Right forelimb (tissue), 1 donor: Measurements from ENCODE around the gene EPO.
"Not testable (repeated sequence)": the region's sequence is repeated elsewhere in the genome, so short reads cannot be mapped to it uniquely, and the experiment has no call there.

Experiments used
- DNase-seq: peaks from one replicate; pipeline ENCODE4 v3.0.0-alpha.2; 2018

EPO gene

DNA sequence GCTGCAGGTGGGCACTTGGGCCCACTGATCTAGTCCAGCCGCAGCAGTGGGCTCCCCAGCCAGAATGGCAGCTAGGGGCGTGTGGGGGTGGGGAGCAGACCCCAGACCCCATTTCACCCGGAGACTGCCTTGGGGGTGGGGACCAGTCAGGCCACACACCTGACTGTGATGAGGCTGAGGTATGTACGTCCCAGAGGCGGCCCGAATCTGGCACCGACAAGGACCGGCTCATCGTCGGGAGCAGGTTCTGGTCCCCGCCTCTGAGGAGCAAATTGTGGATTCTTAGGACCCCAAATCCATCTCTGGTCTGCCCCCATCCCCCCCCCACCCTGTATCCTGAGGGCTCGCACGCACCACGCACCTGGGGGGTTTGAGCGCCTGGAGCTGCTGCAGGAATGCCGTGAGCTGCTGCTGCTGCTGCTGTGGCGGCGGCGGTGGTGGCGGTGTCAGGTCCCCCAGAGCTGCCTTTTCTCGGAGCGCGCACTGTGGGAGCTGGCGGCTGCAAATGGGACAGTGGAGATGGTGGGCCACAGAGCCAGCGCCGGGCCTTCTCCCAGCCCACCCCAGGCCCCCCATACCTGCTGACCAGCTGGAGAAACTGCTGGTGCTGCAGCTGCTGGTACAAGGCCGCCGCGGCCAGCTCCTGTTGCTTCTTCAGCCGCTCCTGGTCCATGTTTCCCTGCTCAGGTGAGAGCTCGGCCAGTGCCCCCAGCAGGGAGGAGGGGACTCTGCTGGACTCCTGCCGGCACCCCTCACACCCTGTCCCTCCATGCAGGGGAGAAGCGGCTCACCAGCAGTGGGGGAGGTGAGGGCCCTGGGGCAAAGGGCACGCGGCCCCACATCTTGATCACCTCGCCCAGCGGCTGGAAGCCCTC, 36.4 kb upstream of the EPO start:
- no peak for DNase-seq

DNA sequence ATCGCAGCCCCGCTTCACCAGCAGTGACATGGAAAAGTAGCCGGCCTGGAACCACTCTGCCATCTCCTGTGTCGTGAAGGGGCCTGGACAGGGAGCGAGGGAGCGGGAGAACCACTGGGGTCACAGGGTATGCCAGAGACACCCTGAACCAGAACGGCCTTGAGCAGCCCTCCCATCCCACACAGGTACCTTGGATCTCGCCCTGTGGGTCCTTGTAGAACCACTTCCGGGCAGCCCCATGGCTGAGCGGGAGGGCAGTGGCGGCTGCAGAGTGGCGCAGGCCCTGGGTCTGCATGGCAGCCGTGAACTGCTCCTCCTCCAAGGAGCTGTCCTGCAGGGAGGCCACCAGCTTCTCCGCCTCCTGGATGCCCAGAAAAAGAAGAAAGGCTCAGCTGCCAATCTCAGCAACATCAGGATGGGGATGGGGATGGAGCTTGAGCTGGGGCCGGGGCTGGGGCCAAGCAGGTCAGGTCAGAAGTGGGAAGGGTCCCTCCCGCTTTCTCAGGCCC, 35.7 kb upstream of the EPO start:
- DNase-seq: no peak

DNA sequence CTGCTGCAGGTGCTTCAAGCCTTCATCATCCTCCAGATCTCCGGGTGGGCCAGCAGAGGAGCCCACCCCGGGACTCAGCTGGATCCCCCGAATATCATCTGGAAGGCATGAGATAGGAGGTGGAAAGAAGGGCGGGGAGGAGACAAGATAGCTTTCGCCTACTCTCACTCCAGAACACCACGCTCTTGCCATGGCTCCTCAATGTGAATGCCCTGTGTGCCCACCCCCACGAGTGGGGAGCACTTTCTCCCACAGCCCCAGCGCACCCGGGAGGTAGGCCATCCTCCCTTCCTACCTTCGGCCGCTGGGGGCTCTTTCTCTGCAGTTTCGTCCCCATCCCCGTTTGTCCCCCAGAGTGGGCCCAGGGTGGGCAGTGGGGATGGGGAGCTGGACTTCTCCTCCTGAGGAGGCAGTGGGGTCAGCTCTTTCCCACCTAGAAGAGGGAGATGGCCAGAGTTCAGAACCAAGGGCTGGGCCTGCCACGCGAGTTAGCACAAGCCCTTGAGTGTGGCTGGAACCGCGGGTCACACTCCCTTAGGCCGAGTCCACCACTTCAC, 35.1 kb upstream of the EPO start:
- no peak for DNase-seq

DNA sequence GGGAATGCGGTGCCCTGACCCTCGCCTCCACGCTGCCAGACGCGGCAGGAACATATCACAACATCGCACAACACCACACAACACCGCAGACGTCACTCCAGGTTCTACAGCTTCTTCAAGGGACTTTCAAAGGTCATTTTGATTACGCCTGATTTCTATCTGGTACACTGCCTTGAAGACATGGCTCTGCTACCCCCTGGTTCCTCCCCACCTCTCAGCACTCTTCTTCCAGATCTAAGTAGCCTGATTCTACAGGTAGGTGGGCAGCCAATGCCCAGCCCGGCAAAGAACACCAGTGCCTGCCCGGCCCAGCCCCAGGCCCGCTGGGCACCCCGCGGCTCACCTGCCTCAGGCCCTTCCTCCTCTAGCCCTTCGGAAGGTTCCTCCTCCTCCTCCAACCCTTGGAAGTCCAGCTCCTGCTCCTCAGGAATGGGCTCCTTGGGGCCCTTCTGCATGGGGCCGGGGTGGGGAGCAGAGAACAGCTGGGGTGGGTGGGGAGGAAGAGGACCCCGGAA, 34.6 kb upstream of the EPO start:
- DNase-seq: no peak

DNA sequence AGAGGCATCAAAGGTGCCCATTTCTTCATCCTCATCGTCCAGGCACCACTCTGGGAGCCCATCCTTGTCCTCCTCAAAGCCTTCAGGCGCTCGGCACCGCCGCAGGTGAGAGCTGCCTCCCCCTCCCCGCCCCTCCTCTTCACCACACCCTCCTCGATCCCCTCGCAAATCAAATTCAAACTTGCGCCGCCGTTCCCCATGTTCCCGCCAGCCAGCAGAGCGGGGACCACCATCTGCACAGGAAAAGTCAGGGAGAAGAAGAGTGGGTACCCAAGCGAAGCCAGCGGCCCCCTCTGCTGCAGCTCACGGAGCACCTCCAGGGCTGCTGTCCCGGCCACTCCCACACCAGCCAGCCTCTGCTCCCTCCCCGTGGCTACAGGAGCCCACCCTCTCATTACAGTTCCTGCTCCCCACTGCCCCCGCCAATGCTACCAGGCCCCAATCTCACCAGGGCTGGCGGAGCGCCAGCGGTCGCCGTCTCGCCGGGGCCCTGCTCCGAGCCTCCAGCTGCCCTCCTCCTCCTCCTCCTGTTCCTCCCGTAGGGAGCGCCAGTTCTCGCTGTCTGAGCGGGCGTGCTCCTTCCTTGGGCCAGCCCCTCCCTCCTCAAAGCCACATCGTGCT, 34.0 kb upstream of the EPO start:
- DNase-seq: no peak

DNA sequence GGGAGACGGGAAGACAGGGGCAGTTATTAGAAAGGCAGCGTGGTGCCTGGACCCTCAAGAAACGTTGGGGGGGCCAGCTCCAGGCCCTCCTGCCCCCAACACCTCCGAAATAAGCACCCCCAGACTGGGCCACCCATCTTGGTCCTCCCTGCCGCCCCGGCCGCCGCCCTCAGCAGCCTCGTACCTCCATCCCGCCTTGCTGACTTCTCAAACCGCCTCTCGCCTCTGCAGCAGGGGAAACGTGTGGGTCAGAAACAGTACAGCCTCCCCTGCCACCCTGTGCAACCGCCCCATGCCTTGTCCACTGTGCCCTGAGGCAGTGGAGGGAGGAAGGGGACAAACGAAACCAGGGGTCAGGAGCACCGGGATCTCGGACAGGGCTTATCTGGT, 33.5 kb upstream of the EPO start:
- no peak for DNase-seq

DNA sequence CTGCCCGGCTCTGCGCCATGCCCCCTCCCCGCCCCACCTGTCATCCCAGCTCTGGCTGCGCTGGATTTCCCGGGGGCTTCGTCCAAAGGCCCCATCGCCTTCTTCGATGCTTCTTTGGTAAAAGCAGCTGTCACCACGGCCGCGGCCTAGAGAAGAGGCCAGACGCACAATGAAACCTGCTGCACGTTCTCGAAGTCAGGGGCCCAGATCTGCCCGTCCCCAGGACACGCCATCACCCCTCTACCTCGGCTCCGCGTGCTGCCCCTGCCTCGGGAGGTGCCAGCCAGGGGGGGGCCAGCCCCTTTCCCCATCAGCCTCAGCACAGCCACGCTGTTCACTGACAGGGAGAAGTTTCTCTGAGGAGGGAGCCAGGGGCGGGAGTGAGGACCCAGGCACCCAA, 33.0 kb upstream of the EPO start:
- DNase-seq: no peak

DNA sequence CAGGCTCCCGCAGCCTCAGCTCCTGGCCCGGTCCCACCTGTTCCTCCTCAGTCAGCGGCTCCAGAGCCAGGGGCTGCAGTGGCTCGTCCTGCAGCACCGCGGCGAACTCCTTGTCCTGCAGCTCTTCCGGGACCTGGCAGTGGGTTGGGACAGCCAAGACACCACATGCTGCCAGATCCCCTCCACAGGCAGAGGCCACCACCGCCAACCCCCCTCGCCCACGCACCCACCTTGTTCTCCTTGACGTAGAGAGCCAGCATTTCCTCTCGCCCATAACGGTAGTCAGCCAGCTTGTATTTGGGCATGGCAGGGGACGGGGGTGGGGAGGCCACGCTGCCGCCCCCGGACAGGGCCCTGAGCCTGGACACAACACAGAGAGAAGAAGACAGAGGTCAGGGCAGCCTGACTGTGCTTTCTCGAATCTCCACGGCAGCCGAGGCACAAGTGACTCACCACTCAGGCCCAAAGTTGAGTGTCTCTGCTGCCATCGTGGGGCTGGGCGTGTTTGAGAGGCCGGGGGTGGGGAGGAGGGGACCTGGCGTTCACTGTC, 32.4 kb upstream of the EPO start:
- DNase-seq: no peak

DNA sequence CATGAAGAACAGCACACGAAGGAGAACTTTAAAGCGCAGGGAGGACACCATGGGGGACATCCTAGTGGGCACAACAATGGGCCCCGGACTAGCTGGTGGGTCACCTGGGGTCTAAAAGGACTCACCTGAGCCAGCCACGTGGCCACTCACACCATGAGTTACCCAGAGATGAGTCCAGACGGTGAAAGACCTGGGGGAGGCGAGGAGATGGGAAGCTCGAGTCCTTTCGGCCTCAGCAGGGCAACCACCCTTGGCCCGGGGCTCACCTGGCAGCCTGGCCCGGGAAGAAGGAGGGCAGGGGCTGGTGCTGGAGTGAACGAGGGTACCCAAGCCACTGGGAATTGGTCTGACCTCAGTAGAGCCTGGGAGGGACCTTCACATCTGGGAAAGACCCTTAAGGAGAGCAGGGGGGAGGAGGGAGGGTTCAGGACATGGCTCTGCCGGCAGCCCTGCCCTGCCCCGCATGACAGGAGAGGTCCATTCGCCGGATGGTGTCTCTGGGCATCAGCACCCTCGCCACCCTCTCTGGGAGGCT, 31.9 kb upstream of the EPO start:
- no peak for DNase-seq

DNA sequence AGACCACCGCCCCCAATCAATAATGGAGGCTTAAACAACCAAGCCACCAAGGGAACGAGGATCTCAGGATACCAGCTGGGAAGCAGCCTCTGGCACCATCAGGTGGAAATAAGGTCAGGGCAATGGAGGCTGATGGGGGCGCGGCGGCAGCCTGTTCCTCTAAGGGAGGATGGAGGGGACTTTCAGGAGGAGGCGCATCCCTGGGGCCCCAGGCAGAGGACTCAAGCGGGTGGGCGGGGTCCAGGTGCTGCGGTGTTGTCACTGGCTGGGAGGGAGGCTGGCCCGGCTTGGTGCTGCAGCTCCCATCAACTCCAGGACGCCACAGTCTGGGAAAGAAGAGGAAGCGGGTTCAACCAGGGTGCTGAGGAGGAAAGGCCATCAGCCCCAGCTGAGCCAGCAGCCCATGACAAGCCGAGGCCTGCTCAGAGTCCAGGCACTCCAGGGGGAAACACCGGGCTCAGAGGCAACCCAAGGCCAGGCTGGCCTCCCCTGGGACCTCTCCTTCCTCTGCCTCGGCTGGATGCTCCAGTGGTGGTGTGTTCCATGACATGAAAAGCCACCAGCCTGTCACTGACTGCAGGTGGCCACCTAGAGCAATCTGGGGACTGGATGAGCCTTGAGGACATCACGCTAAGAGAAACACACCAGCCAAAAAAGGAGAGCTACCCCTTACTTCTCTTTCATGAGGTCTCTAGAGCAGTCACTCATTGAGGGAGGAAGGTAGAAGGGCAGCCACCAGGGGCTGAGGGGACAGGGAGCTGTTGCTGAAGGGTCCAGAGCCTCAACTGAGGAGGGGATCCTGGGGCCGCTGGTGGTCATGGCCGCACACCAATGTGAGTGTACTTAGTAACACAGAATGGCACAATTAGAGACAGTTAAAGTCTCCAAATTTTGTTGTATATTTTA, 30.8 kb upstream of the EPO start:
- DNase-seq: no peak

DNA sequence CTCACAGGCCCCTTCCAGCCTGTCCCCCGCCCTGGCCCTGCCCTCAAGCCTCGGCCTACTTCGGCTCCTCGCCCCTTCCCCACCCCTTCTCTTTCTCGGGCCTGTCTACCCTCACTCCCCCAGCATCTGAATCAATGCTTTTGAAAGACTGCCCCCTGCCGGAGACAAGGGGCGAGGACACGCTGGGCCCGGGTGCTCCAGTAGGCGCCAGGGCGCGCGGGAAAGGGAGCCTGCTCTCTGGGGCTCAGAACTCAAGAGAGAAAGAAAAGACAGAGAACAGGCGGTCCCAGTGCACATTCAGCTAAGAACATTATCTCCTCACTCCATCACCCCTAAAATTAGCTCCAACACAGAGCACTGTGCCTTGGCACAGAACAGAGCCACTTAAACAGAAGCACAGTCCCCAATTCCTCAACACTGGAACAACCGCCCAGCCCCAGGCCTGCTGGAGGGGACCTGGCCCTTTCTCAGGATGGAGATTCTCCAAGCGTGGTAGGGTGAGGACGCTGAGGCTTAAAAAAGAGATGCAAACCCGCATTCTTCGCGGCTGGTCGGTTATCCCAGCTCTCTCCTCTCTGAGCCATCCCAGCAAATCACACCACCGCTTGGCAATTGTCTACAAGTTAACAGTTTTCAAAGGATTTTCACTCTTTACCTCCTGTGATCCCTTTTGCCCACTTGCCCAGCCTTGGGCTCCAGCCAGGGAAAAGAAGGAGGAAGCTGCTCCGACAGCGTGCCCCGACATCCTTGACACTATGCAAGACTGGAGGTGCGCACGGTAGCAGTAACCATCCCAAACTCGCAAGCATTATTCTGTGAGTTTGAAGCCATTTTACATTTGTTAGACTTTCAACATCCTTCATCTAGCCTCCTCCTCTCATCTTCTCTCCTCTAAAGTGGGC, 28.3 kb upstream of the EPO start:
- peak; percentile 84 for DNase-seq

DNA sequence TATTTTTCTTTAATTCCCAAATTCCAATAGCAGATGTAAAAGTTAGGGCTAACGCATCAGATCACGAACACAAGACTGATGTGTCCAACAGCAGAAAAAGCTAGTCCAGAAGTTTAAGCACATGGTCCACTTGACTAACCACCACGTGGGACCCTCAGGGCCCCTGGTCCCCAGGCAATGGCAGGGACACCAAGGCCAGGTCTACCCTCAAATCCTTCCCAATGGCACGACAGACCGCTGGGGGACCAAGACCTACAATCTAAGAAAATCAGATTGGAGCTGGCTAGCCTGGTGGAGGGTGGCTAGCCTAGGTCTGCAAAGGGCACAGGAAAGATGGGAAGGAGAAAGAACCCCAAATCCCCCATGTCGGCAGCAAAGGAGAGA, 27.7 kb upstream of the EPO start:
- DNase-seq: no peak

DNA sequence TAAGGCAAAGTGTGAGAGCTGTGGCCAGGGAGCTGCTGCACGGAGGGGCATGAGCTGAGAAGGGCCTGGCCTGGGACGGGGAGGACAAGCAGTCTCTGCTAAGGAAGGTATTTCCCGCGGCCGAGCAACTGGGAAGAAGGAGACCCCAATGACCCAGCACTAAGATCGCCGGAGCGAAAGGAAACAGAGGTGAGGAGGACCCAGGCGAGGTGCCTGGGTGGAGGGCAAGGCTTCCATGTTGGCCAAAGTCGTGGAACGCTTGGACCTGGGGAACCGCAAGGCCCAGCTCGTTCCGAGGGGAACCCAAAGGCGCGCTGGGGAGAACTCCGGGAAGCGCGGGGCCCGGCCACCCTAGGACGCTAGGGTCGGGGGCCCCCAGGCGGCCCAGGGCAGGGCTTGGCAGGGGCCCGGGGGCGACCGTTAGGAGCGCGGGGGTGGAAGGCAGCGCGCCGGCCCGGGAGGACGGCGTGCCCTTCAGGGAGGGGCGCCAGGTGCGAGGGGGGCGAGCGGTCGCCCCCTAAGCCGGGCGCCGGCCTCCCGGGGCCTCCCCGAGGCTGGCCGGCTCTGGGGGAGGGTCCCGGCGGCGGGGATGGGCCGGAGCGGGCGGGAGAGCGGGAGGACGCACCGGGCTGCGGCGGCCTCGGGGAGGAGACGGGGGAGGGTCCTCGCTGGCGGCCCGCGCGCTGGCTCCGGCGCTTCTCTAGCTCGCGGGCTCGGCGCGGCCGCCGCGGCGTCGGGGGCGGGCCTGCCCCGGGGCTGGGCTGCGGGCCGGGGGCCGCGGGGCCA, 26.8 kb upstream of the EPO start:
- DNase-seq: no peak

DNA sequence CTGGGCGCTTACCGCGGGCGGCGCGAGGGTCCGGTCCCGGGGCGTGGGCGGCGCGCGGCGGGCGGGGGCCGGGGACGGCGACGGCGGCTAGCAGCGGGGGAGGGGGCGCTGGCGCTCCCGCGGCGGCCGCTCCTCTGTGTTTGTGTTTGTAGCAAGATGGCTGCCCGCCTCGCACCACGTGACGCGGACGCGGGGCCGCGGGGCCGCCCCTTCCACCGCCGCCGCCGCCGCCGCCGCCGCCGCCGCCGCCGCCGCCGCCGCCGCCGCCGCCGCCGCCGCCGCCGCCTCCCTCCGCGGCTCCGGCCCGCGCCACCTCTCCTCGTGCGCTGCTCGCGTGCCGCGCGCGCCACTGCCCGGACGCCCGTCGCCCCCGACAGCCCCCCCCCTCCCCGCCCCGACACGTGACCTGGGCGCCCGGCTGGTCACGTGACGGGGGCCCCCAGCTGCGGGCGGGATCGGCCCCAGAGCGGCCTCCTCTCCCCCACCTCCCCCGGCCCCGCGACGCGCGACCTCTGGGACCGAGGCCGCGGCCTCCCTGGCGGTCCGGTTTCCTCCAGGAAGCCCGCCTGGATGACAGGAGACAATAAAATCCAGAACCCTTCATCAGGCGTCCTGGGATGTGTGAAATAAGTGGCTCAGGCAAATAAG, 26.0 kb upstream of the EPO start, which contains the start of gene GIGYF1:
GIGYF1 (minus strand) TSS at position 153 of the 648 bp plus-strand sequence. CDS start 6,012 bp downstream, outside the sequence.
- DNase-seq: peak; percentile 85

DNA sequence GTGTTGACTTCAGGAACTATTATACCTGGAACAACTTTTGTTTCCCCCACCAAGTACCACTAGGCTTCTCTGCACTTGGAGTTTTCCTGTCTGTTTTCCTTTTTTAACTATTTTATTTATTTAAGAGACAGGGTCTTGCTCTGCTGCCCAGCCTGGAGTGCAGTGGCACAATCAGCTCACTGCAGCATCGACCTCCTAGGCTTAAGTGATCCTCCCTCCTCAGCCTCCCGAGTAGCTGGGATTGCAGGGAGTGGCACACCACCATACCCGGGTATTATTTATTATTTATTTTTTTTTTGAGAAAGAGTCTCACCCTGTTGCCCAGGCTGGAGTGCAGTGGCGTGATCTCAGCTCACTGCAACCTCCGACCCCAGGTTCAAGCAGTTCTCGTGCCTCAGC, 24.1 kb upstream of the EPO start:
- DNase-seq: no peak

DNA sequence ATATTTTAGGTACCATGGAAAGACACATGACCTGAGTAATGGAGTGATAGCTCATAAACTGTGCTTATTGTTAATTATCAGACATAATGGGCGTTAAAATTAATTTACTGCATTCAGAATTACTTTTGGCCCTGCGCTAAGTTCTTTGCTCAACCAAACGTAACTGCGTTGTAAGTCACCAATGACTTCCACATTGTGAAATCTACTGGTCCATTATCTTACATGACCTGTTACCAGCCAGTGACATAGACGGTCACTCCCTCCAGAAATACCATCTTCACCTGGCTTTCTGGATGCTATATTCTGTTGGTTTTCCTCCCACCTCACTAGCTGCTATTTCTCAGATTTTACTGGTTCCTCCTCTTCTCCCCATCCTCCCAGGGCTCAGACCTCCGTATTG, 21.2 kb upstream of the EPO start:
- no peak for DNase-seq

DNA sequence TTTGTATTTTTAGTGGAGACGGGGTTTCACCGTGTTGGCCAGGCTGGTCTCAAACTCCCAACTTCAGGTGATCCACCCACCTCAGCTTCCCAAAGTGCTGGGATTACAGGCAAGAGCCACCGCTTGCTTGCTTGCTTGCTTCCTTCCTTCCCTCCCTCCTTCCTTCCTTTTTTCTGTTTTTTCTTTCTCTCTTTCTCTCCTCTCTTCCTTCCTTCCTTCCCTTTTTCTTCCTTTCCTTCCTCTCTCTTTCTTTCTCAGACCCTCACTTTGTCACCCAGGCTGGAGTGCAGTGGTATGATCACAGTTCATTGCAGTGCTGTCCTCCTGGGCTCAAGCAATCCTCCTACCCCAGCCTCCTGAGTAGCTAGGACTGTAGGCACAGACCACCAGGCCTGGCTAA, 19.2 kb upstream of the EPO start:
- not testable (repeated sequence) for DNase-seq

DNA sequence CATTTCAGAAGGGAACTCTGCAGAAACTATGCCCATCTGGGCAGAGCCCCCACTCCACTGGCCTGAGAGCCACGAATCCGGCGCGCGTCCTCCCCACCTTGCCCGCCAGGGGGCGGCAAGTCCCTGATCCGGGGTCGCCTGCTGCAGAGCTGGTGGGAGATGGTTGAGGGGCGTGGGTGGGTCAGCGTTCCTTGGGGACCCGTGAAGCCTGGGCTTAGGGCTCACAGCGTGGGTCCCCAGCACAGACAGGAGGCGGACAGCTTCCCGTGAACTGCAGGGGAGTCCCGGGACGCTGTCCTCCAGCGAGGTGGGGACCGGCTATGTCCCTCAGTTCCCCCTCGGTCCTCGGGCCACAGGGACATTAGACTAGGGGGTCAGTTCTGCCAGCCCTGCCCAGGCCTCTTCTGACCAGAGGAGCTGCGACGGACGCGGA, 14.9 kb upstream of the EPO start:
- DNase-seq: peak; percentile 94
